ENCODE data around the gene VGLL1. TPM values are rescaled to one million over a fixed set of nuclear protein-coding genes. Genes with fewer than 3 reads are reported as not detected.

The VGLL1 gene, protein sequence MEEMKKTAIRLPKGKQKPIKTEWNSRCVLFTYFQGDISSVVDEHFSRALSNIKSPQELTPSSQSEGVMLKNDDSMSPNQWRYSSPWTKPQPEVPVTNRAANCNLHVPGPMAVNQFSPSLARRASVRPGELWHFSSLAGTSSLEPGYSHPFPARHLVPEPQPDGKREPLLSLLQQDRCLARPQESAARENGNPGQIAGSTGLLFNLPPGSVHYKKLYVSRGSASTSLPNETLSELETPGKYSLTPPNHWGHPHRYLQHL
- total RNA-seq (2013): not detected
- not detected for polyA plus RNA-seq
- not detected in 2 replicates for polyA minus RNA-seq
- 0 to 0.35 (median 0) reads per million in 11 experiments for total RNA-seq

GRCh38 chrX:136531951-136532350, at the start of gene VGLL1:
TSS of gene VGLL1 (plus strand) at chrX:136532215. CDS start at chrX:136536021, 3,806 bp downstream.
- Mint-ChIP-seq H3K4me3 (no peak within 1 kb of the TSS), H3K9me3 (peaks cover 0 to 2% (median 0%) of the 10 kb centered on the region in 7 donors), H3K36me3 (no peaks in the 10 kb centered on the region), H3K27ac (no peak within 1 kb of the TSS), H3K4me1 (no peaks in the 10 kb centered on the region), H3K27me3 (ENCODE audit: low read depth in 3 of 3) (peaks cover 2 to 7% (median 5%) of the 10 kb centered on the region in 3 donors)
- Histone ChIP-seq H2AFZ (ENCODE audit: insufficient read depth, low read depth, low read length, poor library complexity, severe bottlenecking) (no peak within 1 kb of the TSS), H3K27ac (ENCODE audit: low read depth in 1 of 2, low read length in 2 of 2) (no peak within 1 kb of the TSS), H3K36me3 (replicated peaks in 1 of 2; ENCODE audit: control insufficient read depth in 1 of 2, insufficient read depth in 2 of 2, low read length in 2 of 2) (no peaks in the 10 kb centered on the region), H3K9ac (ENCODE audit: insufficient read depth, low read length, poor library complexity, severe bottlenecking) (no peak within 1 kb of the TSS), H3K4me3 (replicated peaks in 1 of 3; ENCODE audit: low read depth in 2 of 3, low read length in 3 of 3) (no peak within 1 kb of the TSS), H3K27me3 (ENCODE audit: control insufficient read depth in 2 of 2, insufficient read depth in 2 of 2, low read length in 2 of 2) (no peaks in the 10 kb centered on the region), H3K9me3 (replicated peaks in 1 of 2; ENCODE audit: control insufficient read depth in 1 of 2, insufficient read depth in 1 of 2, low read length in 2 of 2) (no peaks in the 10 kb centered on the region), H3K4me2 (replicated peaks; ENCODE audit: extremely low read depth, low read length, poor library complexity, severe bottlenecking) (no peak within 1 kb of the TSS), H4K20me1 (ENCODE audit: insufficient read depth, low read length) (no peaks in the 10 kb centered on the region), H3K4me1 (ENCODE audit: control insufficient read depth in 1 of 2, insufficient read depth in 2 of 2, low read length in 2 of 2) (no peaks in the 10 kb centered on the region), H3K79me2 (ENCODE audit: insufficient read depth, low read length) (no peaks in the 10 kb centered on the region)
- no CpG with 5 or more reads among the region's 3 CpGs for WGBS (ENCODE audit: insufficient coverage)
- DNase-seq: no peak
- no peak for TF ChIP-seq CTCF (IDR thresholded peaks at IDR 0.05)
- intact Hi-C loops (cut with micrococcal nuclease): no loop called here

DNA sequence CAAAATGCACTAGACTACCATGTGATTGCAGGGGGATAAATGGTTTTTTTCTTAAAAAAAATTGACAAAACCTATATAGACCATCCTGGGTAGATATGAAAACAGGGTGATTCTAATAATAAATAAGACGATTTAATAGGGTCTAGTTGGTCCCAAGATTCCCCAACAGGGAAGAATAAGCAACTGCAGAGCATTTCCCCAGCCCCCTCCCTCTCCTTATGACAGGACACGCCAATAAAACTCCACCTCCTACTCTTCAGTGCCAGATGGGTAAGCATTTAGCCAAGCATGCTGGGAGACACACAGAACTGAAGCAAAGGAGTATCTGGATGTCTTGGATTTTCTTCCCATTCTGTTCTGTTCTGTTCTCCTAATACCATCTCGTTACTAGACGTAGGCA, 44.4 kb upstream of the VGLL1 start, which contains the start of gene BRS3:
BRS3 (plus strand) TSS at position 301 of the 400 bp plus-strand sequence. CDS start 168 bp downstream, outside the sequence.
- H3K27me3 Mint-ChIP-seq (ENCODE audit: low read depth in 3 of 3): peaks cover 2 to 9% (median 4%) of the 10 kb centered on the region in 3 donors
- Histone ChIP-seq H3K9ac (ENCODE audit: insufficient read depth, low read length, poor library complexity, severe bottlenecking) (no peak within 1 kb of the TSS), H3K9me3 (replicated peaks in 1 of 2; ENCODE audit: control insufficient read depth in 1 of 2, insufficient read depth in 1 of 2, low read length in 2 of 2) (no peaks in the 10 kb centered on the region), H3K27me3 (ENCODE audit: control insufficient read depth in 2 of 2, insufficient read depth in 2 of 2, low read length in 2 of 2) (no peaks in the 10 kb centered on the region), H4K20me1 (ENCODE audit: insufficient read depth, low read length) (no peaks in the 10 kb centered on the region), H3K27ac (ENCODE audit: low read depth in 1 of 2, low read length in 2 of 2) (no peak within 1 kb of the TSS), H3K4me1 (ENCODE audit: control insufficient read depth in 1 of 2, insufficient read depth in 2 of 2, low read length in 2 of 2) (no peaks in the 10 kb centered on the region), H3K36me3 (replicated peaks in 1 of 2; ENCODE audit: control insufficient read depth in 1 of 2, insufficient read depth in 2 of 2, low read length in 2 of 2) (no peaks in the 10 kb centered on the region), H3K4me2 (replicated peaks; ENCODE audit: extremely low read depth, low read length, poor library complexity, severe bottlenecking) (no peak within 1 kb of the TSS), H3K79me2 (ENCODE audit: insufficient read depth, low read length) (no peaks in the 10 kb centered on the region), H3K4me3 (replicated peaks in 1 of 3; ENCODE audit: low read depth in 2 of 3, low read length in 3 of 3) (no peak within 1 kb of the TSS), H2AFZ (ENCODE audit: insufficient read depth, low read depth, low read length, poor library complexity, severe bottlenecking) (no peak within 1 kb of the TSS)
- no peaks in the 10 kb centered on the region for H3K9me3 Mint-ChIP-seq
- no peaks in the 10 kb centered on the region for H3K36me3 Mint-ChIP-seq
- 80% methylated on average over 1 of the region's 4 CpGs for WGBS (ENCODE audit: insufficient coverage)
- no peak within 1 kb of the TSS for H3K4me3 Mint-ChIP-seq
- H3K27ac Mint-ChIP-seq: no peak within 1 kb of the TSS
- peaks cover 7% of the 10 kb centered on the region for H3K4me1 Mint-ChIP-seq
- no peak for DNase-seq
- no peak for TF ChIP-seq CTCF (IDR thresholded peaks at IDR 0.05)
- intact Hi-C loops (cut with micrococcal nuclease): no loop called here

Data from CD14-positive monocyte (primary cell).